NCI-H2196 (cell line): Measurements from ENCODE around the gene GNG4.
"Not testable (repeated sequence)": the region's sequence is repeated elsewhere in the genome, so short reads cannot be mapped to it uniquely, and the experiment has no call there.

Source experiments
- DNase-seq: peaks from one replicate; lab custom pipeline; 2025; ENCODE audit not compliant: unreplicated experiment; lab: John Stamatoyannopoulos, UW

GNG4 gene

GRCh38 chr1:235628316-235629005 lies 21.1 kb downstream of the GNG4 start:
- DNase-seq = no peak

GRCh38 chr1:235625831-235626230 lies 23.8 kb downstream of the GNG4 start:
- DNase-seq = no peak

- no peak for DNase-seq
These were observed 24.2 kb downstream of the GNG4 start for GRCh38 chr1:235625340-235625739.

GRCh38 chr1:235624721-235625333 lies 24.8 kb downstream of the GNG4 start:
- no peak for DNase-seq

GRCh38 chr1:235622936-235623779 lies 26.4 kb downstream of the GNG4 start:
- DNase-seq = no peak

GRCh38 chr1:235619149-235619548 lies 30.4 kb downstream of the GNG4 start:
- DNase-seq = not testable (repeated sequence)

- no peak for DNase-seq
These were observed 31.8 kb downstream of the GNG4 start for GRCh38 chr1:235617808-235618207.

- no peak for DNase-seq
These were observed 32.4 kb downstream of the GNG4 start for GRCh38 chr1:235617140-235617539.

- no peak for DNase-seq
These were observed 35.1 kb downstream of the GNG4 start for GRCh38 chr1:235614442-235614954.

GRCh38 chr1:235613602-235614001 lies 36.0 kb downstream of the GNG4 start:
- no peak for DNase-seq

- no peak for DNase-seq
These were observed 36.8 kb downstream of the GNG4 start for GRCh38 chr1:235612761-235613160.

GRCh38 chr1:235610157-235610556 lies 39.4 kb downstream of the GNG4 start:
- DNase-seq = no peak

GRCh38 chr1:235608278-235608677 lies 41.3 kb downstream of the GNG4 start:
- DNase-seq = no peak

- no peak for DNase-seq
These were observed 42.3 kb downstream of the GNG4 start for GRCh38 chr1:235607284-235607683.

GRCh38 chr1:235601104-235601503 lies 48.5 kb downstream of the GNG4 start:
- DNase-seq = no peak

- no peak for DNase-seq
These were observed 50.0 kb downstream of the GNG4 start for GRCh38 chr1:235599536-235599935.

GRCh38 chr1:235597867-235598553 lies 51.6 kb downstream of the GNG4 start:
- no peak for DNase-seq

- no peak for DNase-seq
These were observed 54.5 kb downstream of the GNG4 start for GRCh38 chr1:235595079-235595478.

- DNase-seq = not testable (repeated sequence)
These were observed 55.2 kb downstream of the GNG4 start for GRCh38 chr1:235594281-235594895.

- DNase-seq = no peak
These were observed 60.6 kb downstream of the GNG4 start for GRCh38 chr1:235588916-235589515.
